Breast epithelium (tissue), 4 donors: ENCODE measurements around the gene ENTPD2. TPM values are rescaled to one million over a fixed set of nuclear protein-coding genes. Genes with fewer than 3 reads are reported as not detected.

Experiments
- DNase-seq, 2 donors: peaks; one replicate each; pipeline ENCODE4 v3.0.0-alpha.2; 2019; ENCODE audit warnings: low spot score in 2 of 2
- H3K27ac ChIP-seq, 2 donors: fragments of 200-600 bp; sonication (generic) in 1 of 2; one replicate each; pipeline ENCODE4 v1.5.1; 2016 to 2019; ENCODE audit warnings: mild to moderate bottlenecking in 1 of 2
- H3K27me3 ChIP-seq, 2 donors: fragments of 200-600 bp; sonication (generic) in 1 of 2; one replicate each; pipeline versions ENCODE4 v1.5.1 to v1.6.0; 2017 to 2019; ENCODE audit warnings: control low read depth in 1 of 2, mild to moderate bottlenecking in 1 of 2
- H3K36me3 ChIP-seq: fragments of 200-600 bp; one replicate; pipeline ENCODE4 v1.5.1; 2019
- H3K4me1 ChIP-seq, 2 donors: fragments of 200-600 bp; sonication (generic); one replicate each; pipeline ENCODE4 v1.5.1; 2016 to 2019; ENCODE audit warnings: control low read depth in 1 of 2
- H3K4me3 ChIP-seq, 3 donors: fragments of 200-600 bp; sonication (generic); 1 replicate in 2 of 3; 2 replicates in 1 of 3; pipeline ENCODE4 v1.5.1; 2016 to 2019; ENCODE audit warnings: mild to moderate bottlenecking in 3 of 3, moderate library complexity in 2 of 3
- H3K9me3 ChIP-seq, 2 donors: fragments of 200-600 bp; sonication (generic) in 1 of 2; one replicate each; pipeline ENCODE4 v1.5.1; 2016 to 2019; ENCODE audit warnings: control low read depth in 1 of 2
- POLR2A ChIP-seq: fragments of 450-650 bp; IDR thresholded peaks from one replicate; pipeline ENCODE4 v1.6.1; 2016; ENCODE audit warnings: antibody characterized with exemption, mild to moderate bottlenecking, moderate library complexity
- POLR2AphosphoS5 ChIP-seq, 3 donors: sonication (generic); formaldehyde crosslinking; IDR thresholded peaks; one replicate each; pipeline ENCODE4 v1.6.1; 2017; ENCODE audit warnings: antibody characterized with exemption in 3 of 3
- intact Hi-C: fragments of 100-400 bp; cut with DNase I; formaldehyde crosslinking; loops from one replicate; pipeline ENCODE4 v1.15.1; 2023; ENCODE audit warnings: low total_unique reads
- total RNA-seq, 3 donors: library from RNA; depleted of rRNA; stranded (reverse); fragments of >200 nt; gene quantifications; one replicate each; pipeline ENCODE4 v1.1.0, GENCODE V29; 2016
- TF ChIP-seq, protein P1 (sequence below), 3 donors: fragments of 450-650 bp; IDR thresholded peaks; one replicate each; pipeline ENCODE4 v1.5.1; 2016 to 2017; ENCODE audit warnings: antibody characterized with exemption in 3 of 3, mild to moderate bottlenecking in 3 of 3, moderate library complexity in 3 of 3

ENTPD2 gene
- total RNA-seq, 3 donors from 2014 or later = 0.16 to 6.7 (median 3.6) TPM

DNA sequence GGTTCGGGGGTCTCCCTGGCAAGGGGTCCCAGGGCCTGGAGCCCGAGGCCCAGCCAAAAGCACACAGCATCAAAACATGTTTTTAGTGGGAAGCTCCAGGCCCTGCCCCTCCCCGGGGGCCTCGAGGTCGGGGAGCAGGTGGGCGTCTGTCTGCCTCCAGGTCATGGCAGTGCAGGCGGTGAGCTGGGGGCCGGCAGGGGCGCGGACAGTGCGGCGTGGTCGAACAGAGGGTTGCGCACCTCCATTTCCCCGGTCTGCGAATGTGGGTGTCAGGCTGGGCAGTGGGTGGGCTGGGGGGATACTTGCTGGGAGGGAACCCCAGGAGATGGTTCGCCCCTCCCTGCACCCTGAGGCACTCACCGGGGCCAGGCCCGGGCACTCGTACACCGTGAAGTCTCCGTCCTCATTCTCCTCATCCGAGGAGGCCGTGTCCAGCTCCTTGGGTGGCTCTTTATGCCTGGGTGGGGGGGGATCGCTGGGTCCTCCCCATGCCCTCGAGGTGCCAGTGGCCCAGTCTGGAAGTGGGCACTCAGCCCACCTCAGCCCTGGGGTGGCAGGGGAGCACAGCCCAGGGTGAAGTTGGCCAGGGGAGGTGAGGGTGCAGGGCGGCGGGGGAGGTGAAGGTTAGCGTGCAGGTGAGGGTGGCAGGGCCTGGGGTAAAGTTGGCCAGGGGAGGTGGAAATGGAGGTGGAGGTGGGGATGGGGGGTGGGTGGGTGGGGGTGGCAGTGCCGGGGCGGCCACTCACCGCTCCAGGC lies 14.1 kb downstream of the ENTPD2 start:
- no peaks in the 10 kb centered on the region for H3K36me3 ChIP-seq
- intact Hi-C loops = no loop called here

DNA sequence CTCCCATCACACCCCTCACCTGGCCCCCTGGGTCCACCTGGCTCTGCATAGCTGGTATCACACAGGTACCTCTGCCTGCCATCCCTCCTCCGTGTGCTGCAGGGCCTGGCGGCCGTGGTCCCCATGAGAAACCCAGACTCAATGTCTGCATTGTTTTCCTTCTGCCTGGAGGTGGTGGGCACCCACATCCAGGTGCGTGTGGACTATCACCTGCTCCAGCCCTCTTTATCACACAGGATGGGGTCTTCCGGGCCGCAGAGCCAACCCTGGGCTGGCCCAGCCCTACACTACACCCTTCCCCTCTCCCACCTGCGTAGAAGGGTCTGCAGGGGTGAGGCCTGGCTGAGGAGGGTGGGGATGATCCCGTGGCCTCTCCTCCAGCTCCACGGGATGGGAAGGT lies 14.9 kb downstream of the ENTPD2 start:
- intact Hi-C loops = no loop called here
- no peak overlapping the region for H3K4me3 ChIP-seq
- no peak for DNase-seq
- TF ChIP-seq POLR2AphosphoS5 (IDR thresholded peaks at IDR 0.05) (no peak), POLR2A (no peak)
- H3K36me3 ChIP-seq = no peaks in the 10 kb centered on the region
- no peaks in the 10 kb centered on the region for H3K9me3 ChIP-seq
- no peak overlapping the region for H3K27ac ChIP-seq
- no peaks in the 10 kb centered on the region for H3K27me3 ChIP-seq
- H3K4me1 ChIP-seq = peaks cover 7 to 9% of the 10 kb centered on the region in 2 donors

More for the DNA sequence above, 14.1 kb downstream of the ENTPD2 start:
- no peak overlapping the region for H3K4me3 ChIP-seq
- no peaks in the 10 kb centered on the region for H3K27me3 ChIP-seq
- DNase-seq = no peak
- H3K9me3 ChIP-seq = no peaks in the 10 kb centered on the region
- H3K4me1 ChIP-seq = peaks cover 3 to 9% of the 10 kb centered on the region in 2 donors
- TF ChIP-seq, protein P1, sequence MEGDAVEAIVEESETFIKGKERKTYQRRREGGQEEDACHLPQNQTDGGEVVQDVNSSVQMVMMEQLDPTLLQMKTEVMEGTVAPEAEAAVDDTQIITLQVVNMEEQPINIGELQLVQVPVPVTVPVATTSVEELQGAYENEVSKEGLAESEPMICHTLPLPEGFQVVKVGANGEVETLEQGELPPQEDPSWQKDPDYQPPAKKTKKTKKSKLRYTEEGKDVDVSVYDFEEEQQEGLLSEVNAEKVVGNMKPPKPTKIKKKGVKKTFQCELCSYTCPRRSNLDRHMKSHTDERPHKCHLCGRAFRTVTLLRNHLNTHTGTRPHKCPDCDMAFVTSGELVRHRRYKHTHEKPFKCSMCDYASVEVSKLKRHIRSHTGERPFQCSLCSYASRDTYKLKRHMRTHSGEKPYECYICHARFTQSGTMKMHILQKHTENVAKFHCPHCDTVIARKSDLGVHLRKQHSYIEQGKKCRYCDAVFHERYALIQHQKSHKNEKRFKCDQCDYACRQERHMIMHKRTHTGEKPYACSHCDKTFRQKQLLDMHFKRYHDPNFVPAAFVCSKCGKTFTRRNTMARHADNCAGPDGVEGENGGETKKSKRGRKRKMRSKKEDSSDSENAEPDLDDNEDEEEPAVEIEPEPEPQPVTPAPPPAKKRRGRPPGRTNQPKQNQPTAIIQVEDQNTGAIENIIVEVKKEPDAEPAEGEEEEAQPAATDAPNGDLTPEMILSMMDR (IDR thresholded peaks at IDR 0.05) = no peak
- TF ChIP-seq POLR2AphosphoS5 (IDR thresholded peaks at IDR 0.05) (no peak), POLR2A (no peak)
- H3K27ac ChIP-seq = no peak overlapping the region

DNA sequence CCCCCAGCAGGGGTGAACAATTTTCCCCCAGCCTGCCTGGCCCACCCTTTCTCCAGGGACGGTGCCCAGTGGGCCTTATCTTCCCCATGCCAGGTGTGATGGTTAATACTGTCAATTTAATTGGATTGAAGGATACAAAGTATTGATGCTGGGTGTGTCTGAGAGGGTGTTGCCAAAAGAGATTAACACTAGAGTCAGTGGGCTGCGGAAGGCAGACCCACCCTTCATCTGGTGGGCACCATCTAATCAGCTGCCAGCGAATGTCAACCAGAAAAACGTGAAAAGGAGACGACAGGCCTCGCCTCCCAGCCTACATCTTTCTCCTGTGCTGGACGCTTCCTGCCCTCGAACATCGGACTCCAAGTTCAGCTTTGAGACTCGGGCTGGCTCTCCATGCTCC lies 16.4 kb downstream of the ENTPD2 start:
- Histone ChIP-seq H3K4me1 (peaks cover 7 to 9% of the 10 kb centered on the region in 2 donors), H3K27ac (no peak overlapping the region), H3K9me3 (no peaks in the 10 kb centered on the region), H3K27me3 (no peaks in the 10 kb centered on the region), H3K36me3 (no peaks in the 10 kb centered on the region), H3K4me3 (no peak overlapping the region)
- DNase-seq = no peak
- intact Hi-C loops = no loop called here
- TF ChIP-seq POLR2A (no peak), POLR2AphosphoS5 (IDR thresholded peaks at IDR 0.05) (no peak)
- TF ChIP-seq, protein P1 (IDR thresholded peaks at IDR 0.05) = no peak

DNA sequence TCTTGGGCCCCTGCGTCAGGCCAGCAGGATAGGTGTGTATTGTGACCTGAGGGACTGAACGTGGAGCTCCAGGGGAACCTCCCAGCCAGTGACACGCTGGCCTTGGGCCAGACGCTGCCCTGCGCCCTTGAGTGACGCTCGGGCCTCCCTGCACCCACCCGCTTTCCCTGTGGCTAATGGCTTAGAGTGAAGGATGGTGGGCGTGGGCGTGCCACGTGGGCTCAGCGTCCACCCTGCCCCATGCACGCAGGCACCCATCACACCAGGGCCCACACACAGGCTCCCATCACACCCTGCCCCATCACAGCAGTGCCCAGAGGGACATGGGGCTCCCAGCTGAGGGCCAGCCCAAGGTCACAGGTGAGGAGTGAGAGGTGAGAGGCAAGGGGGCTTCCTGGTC lies 16.8 kb downstream of the ENTPD2 start:
- Histone ChIP-seq H3K27me3 (no peaks in the 10 kb centered on the region), H3K36me3 (no peaks in the 10 kb centered on the region), H3K9me3 (no peaks in the 10 kb centered on the region), H3K4me1 (peaks cover 7 to 9% of the 10 kb centered on the region in 2 donors), H3K27ac (no peak overlapping the region), H3K4me3 (no peak overlapping the region)
- DNase-seq = no peak
- intact Hi-C loops = no loop called here
- TF ChIP-seq, protein P1 (IDR thresholded peaks at IDR 0.05) = no peak
- TF ChIP-seq POLR2A (no peak), POLR2AphosphoS5 (IDR thresholded peaks at IDR 0.05) (no peak)

DNA sequence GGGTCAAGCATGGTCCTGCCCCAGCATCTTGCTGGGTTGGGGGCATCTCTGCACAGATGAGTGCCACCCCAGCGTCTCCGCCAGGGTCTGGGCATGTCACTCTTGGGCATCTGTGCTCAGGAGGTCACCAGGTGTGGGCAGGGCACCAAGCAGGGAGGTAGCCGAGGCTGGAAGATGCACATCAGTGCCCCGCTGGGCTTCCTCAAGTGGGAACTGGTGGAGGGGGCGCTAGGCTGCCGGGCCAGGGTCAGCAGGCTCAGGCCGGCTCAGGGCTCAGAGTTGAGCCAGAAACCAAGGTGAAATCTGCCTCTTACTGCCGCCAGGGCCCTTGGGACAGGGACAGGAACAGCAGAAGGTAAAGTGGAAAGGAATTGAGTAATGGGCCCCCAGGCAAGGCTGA lies 17.9 kb downstream of the ENTPD2 start:
- intact Hi-C loops = no loop called here
- Histone ChIP-seq H3K36me3 (no peaks in the 10 kb centered on the region), H3K4me1 (peaks cover 7 to 9% of the 10 kb centered on the region in 2 donors), H3K27ac (no peak overlapping the region), H3K9me3 (no peaks in the 10 kb centered on the region), H3K4me3 (no peak overlapping the region), H3K27me3 (no peaks in the 10 kb centered on the region)
- DNase-seq = no peak
- no peak for TF ChIP-seq POLR2A
- TF ChIP-seq, protein P1 (IDR thresholded peaks at IDR 0.05) = no peak
- no peak for TF ChIP-seq POLR2AphosphoS5 (IDR thresholded peaks at IDR 0.05)
